Suppressor macrophage (primary cell): ENCODE measurements around the gene COASY.
A peak's percentile ranks its signal among the peaks of the same experiment; 100 is the strongest.

ENCODE experiments used
- DNase-seq, 4 experiments: peaks; one replicate each; pipeline ENCODE4 v3.0.0-alpha.2; 2020 to 2022

The COASY gene

GRCh38 chr17:42574463-42574862 lies 12.5 kb downstream of the COASY start:
- no peak for DNase-seq

- no peak for DNase-seq
Measured at GRCh38 chr17:42577140-42577531, 15.2 kb downstream of the COASY start.

- DNase-seq, result peak; percentile 98 to 99 (median 99)
Measured at GRCh38 chr17:42577532-42578281, 15.8 kb downstream of the COASY start, which contains the start of gene PSMC3IP. TSS of gene PSMC3IP (minus strand) at chr17:42577729. CDS start at chr17:42577686, 43 bp downstream.

- peak; percentile 80 to 87 (median 84) for DNase-seq
Measured at GRCh38 chr17:42578282-42578869, 16.4 kb downstream of the COASY start.

- DNase-seq, result no peak
Measured at GRCh38 chr17:42579794-42580551, 18.0 kb downstream of the COASY start.

- no peak for DNase-seq
Measured at GRCh38 chr17:42581744-42582270, 19.9 kb downstream of the COASY start.

GRCh38 chr17:42584880-42585279 lies 22.9 kb downstream of the COASY start:
- peak; percentile 76 to 88 (median 78) for DNase-seq

GRCh38 chr17:42585353-42585752 lies 23.4 kb downstream of the COASY start:
- peak; percentile 72 to 90 (median 78) for DNase-seq

GRCh38 chr17:42586514-42587230 lies 24.7 kb downstream of the COASY start:
- no peak for DNase-seq

GRCh38 chr17:42590886-42591285 lies 28.9 kb downstream of the COASY start:
- DNase-seq, result no peak

- no peak for DNase-seq
Measured at GRCh38 chr17:42591411-42591810, 29.5 kb downstream of the COASY start.

GRCh38 chr17:42596386-42596785 lies 34.4 kb downstream of the COASY start:
- DNase-seq, result no peak

- DNase-seq, result no peak
Measured at GRCh38 chr17:42598905-42599304, 37.0 kb downstream of the COASY start.

- no peak for DNase-seq
Measured at GRCh38 chr17:42603318-42603717, 41.4 kb downstream of the COASY start.

- no peak for DNase-seq
Measured at GRCh38 chr17:42607769-42608168, 45.8 kb downstream of the COASY start.

GRCh38 chr17:42608305-42609181 lies 46.6 kb downstream of the COASY start:
- DNase-seq, result peak; percentile 5 to 46 (median 33)

- peak; percentile 100 for DNase-seq
Measured at GRCh38 chr17:42609182-42609813, 47.4 kb downstream of the COASY start, which contains the start of the genes RETREG3 and TUBG1. TSS of gene RETREG3 (minus strand) at chr17:42609374. CDS start at chr17:42609324, 50 bp downstream. TSS of gene TUBG1 (plus strand) at chr17:42609683. CDS start at chr17:42609738, 55 bp downstream.

- peak in 2 of 4 experiments; percentile 19 to 47 for DNase-seq
Measured at GRCh38 chr17:42609814-42610801, 48.2 kb downstream of the COASY start.

GRCh38 chr17:42612013-42612412 lies 50.1 kb downstream of the COASY start:
- DNase-seq, result no peak
